ENCODE data around the gene EGFL8.

- TF ChIP-seq CTCF (conservative IDR thresholded peaks at IDR 0.05; ENCODE audit: low read length) (no peak), EZH2phosphoT487 (IDR thresholded peaks at IDR 0.05; ENCODE audit: borderline replicate concordance) (no peak)
These were observed 13.1 kb upstream of the EGFL8 start for GRCh38 chr6:32151181-32151862.

Data from Loucy (cell line).